Adipose tissue (tissue), 3 donors: ENCODE results near the gene TRIM16. TPM values are rescaled to one million over a fixed set of nuclear protein-coding genes. Genes with fewer than 3 reads are reported as not detected.
"Not testable (repeated sequence)": the region's sequence is repeated elsewhere in the genome, so short reads cannot be mapped to it uniquely, and the experiment has no call there.

Source experiments
- H3K27ac ChIP-seq: one replicate; pipeline ENCODE4 v1.5.1; 2013; ENCODE audit warnings: low read depth, low read length
- WGBS, 3 donors: extraction: QIAGEN DNeasy Blood & Tissue Kit; methylation state at CpG; one replicate each; pipeline ENCODE4 v1.1.7; 2013; 5-methylcytosine and 5-hydroxymethylcytosine counted together
- polyA plus RNA-seq, 3 donors: library from polyadenylated mRNA; stranded (reverse); fragments of 200-250 nt; gene quantifications; one replicate each; pipeline ENCODE4 v1.2.3, GENCODE V29; 2013
- donor health status: healthy with polysubstance abuse.
- donor health status: Bipolar disorder and iron deficiency.
- donor health status: healthy.

Gene TRIM16
- polyA plus RNA-seq, result 10 to 100 TPM in 2 of 3 donors, 1 to 10 TPM in 1; 7.8 to 15.5 (median 15.3) TPM

GRCh38 chr17:15683824-15684478 is at the start of gene TRIM16:
Gene TRIM16, minus strand, starts transcription at chr17:15684311. Its CDS starts 32,702 bp downstream, at chr17:15651609.
- WGBS, 3 donors, result 1 to 2% (median 2%) methylated on average over 28 to 35 of the region's 35 CpGs
- H3K27ac ChIP-seq, result not testable (repeated sequence)

GRCh38 chr17:15733174-15733789 is 49.2 kb upstream of the TRIM16 start:
- WGBS, 3 donors, result 85 to 91% (median 87%) methylated on average over 7 to 8 of the region's 10 CpGs
- H3K27ac ChIP-seq, result not testable (repeated sequence)

GRCh38 chr17:15731900-15732299 is 47.8 kb upstream of the TRIM16 start, which contains the start of gene TBC1D26:
Gene TBC1D26, plus strand, starts transcription at chr17:15732283. Its CDS starts 3,066 bp downstream, at chr17:15735349.
- 81 to 84% (median 81%) methylated on average over 8 of the region's 10 CpGs for WGBS, 3 donors
- not testable (repeated sequence) for H3K27ac ChIP-seq

- WGBS, 3 donors, result 82 to 94% (median 83%) methylated on average over 5 to 11 of the region's 14 CpGs
- H3K27ac ChIP-seq, result not testable (repeated sequence)
These were observed 46.4 kb upstream of the TRIM16 start for GRCh38 chr17:15730535-15730934.

GRCh38 chr17:15716601-15717563 is 32.8 kb upstream of the TRIM16 start:
- WGBS, 3 donors, result 92 to 97% (median 92%) methylated on average over 11 of the region's 11 CpGs
- H3K27ac ChIP-seq, result not testable (repeated sequence)

GRCh38 chr17:15708879-15709278 is 24.8 kb upstream of the TRIM16 start:
- not testable (repeated sequence) for H3K27ac ChIP-seq
- 89 to 96% (median 89%) methylated on average over 3 of the region's 3 CpGs for WGBS, 3 donors

- WGBS, 3 donors, result 98 to 99% (median 98%) methylated on average over 28 to 32 of the region's 32 CpGs
- H3K27ac ChIP-seq, result not testable (repeated sequence)
These were observed 20.7 kb upstream of the TRIM16 start for GRCh38 chr17:15704813-15705212.

GRCh38 chr17:15704239-15704638 is 20.1 kb upstream of the TRIM16 start:
- 95 to 98% (median 98%) methylated on average over 15 to 28 of the region's 33 CpGs for WGBS, 3 donors
- H3K27ac ChIP-seq, result not testable (repeated sequence)

- WGBS, 3 donors, result 0% methylated on average over 2 to 10 of the region's 21 CpGs; no CpG with 5 or more reads in 1 of the 3 donors
- not testable (repeated sequence) for H3K27ac ChIP-seq
These were observed 15.8 kb upstream of the TRIM16 start for GRCh38 chr17:15699937-15700336.

GRCh38 chr17:15699413-15699924 is 15.4 kb upstream of the TRIM16 start, which contains the start of gene ZNF286A:
Gene ZNF286A, plus strand, starts transcription at chr17:15699752. Its CDS starts 578 bp downstream, at chr17:15700330.
- H3K27ac ChIP-seq, result not testable (repeated sequence)
- WGBS, 3 donors, result 0% methylated on average over 44 of the region's 44 CpGs

- H3K27ac ChIP-seq, result not testable (repeated sequence)
- WGBS, 3 donors, result 0 to 21% methylated on average over 1 of the region's 3 CpGs; no CpG with 5 or more reads in 1 of the 3 donors
These were observed 14.9 kb upstream of the TRIM16 start for GRCh38 chr17:15698967-15699366.

- H3K27ac ChIP-seq, result not testable (repeated sequence)
- 83 to 94% (median 89%) methylated on average over 1 of the region's 1 CpG for WGBS, 3 donors
These were observed 3.4 kb upstream of the TRIM16 start for GRCh38 chr17:15687494-15687893.

- not testable (repeated sequence) for H3K27ac ChIP-seq
- 90 to 97% (median 90%) methylated on average over 3 of the region's 3 CpGs for WGBS, 3 donors
These were observed 976 bp downstream of the TRIM16 start for GRCh38 chr17:15683135-15683534.

GRCh38 chr17:15675991-15676390 is 8.1 kb downstream of the TRIM16 start:
- not testable (repeated sequence) for H3K27ac ChIP-seq
- WGBS, 3 donors, result 86 to 93% (median 89%) methylated on average over 6 of the region's 6 CpGs

GRCh38 chr17:15674640-15675039 is 9.5 kb downstream of the TRIM16 start:
- H3K27ac ChIP-seq, result not testable (repeated sequence)
- 65 to 82% (median 75%) methylated on average over 1 of the region's 1 CpG for WGBS, 3 donors

- 59 to 91% (median 75%) methylated on average over 2 to 5 of the region's 5 CpGs for WGBS, 3 donors
- H3K27ac ChIP-seq, result not testable (repeated sequence)
These were observed 14.6 kb downstream of the TRIM16 start for GRCh38 chr17:15669526-15669925.

- 95 to 98% (median 96%) methylated on average over 5 of the region's 5 CpGs for WGBS, 3 donors
- no peak overlapping the region for H3K27ac ChIP-seq
These were observed 20.4 kb downstream of the TRIM16 start for GRCh38 chr17:15663691-15664090.

GRCh38 chr17:15663176-15663575 is 20.9 kb downstream of the TRIM16 start:
- 93 to 94% (median 93%) methylated on average over 6 of the region's 6 CpGs for WGBS, 3 donors
- H3K27ac ChIP-seq, result no peak overlapping the region
